IMR-90 (cell line): ENCODE results near the gene SLC25A25. TPM values are rescaled to one million over a fixed set of nuclear protein-coding genes. Genes with fewer than 3 reads are reported as not detected.

Experiments
- ATAC-seq: fragments of 200-7000 bp; cut with Tn5 transposase; 2 replicates; pipeline ENCODE4 v1.9.1; 2020; ENCODE audit warnings: low read depth, mild to moderate bottlenecking, moderate library complexity
- BruUV-seq: library from RNA; stranded (reverse); fragments of 400-500 nt; replicated peaks from 2 replicates; lab custom pipeline; 2021; lab: Mats Ljungman, UMichigan
- CTCF ChIA-PET: fragments of 300-600 bp; formaldehyde crosslinking; extraction: SDS; loops from one replicate; lab custom pipeline; 2021; ENCODE audit warnings: antibody characterized with exemption; lab: Yijun Ruan, JAX
- POLR2A ChIA-PET: fragments of 300-600 bp; sonication (Branson Sonifier 250); formaldehyde crosslinking; loops from one replicate; lab custom pipeline; 2022; ENCODE audit warnings: antibody characterized with exemption; ENCODE audit not compliant: unreplicated experiment; lab: Charles Lee
- DNase-seq: peaks from one replicate; pipeline ENCODE4 v3.0.0; 2013
- H2AFZ ChIP-seq: replicated peaks from 2 replicates; pipeline ENCODE3; 2013; ENCODE audit warnings: low read length, mild to moderate bottlenecking; ENCODE audit not compliant: poor library complexity
- H2AK5ac ChIP-seq: 2 replicates; pipeline ENCODE4 v1.6.1; 2013; ENCODE audit warnings: low read depth, low read length, inconsistent platforms
- H2AK9ac ChIP-seq: replicated peaks from 2 replicates; pipeline ENCODE3; 2013; ENCODE audit warnings: mild to moderate bottlenecking, low read depth, low read length, moderate library complexity; ENCODE audit not compliant: poor library complexity
- H2BK120ac ChIP-seq: 2 replicates; pipeline ENCODE4 v1.6.1; 2013; ENCODE audit warnings: low read depth, low read length, inconsistent platforms
- H2BK15ac ChIP-seq: 3 replicates; pipeline ENCODE4 v1.6.1; 2013; ENCODE audit warnings: low read depth, low read length, inconsistent platforms
- H2BK20ac ChIP-seq: 2 replicates; pipeline ENCODE4 v1.6.1; 2013; ENCODE audit warnings: low read depth, mild to moderate bottlenecking, inconsistent platforms, low read length, moderate library complexity
- H2BK5ac ChIP-seq: 2 replicates; pipeline ENCODE4 v1.6.1; 2013; ENCODE audit warnings: mild to moderate bottlenecking, low read depth, low read length, inconsistent platforms; ENCODE audit not compliant: poor library complexity, severe bottlenecking
- H3K14ac ChIP-seq: replicated peaks from 2 replicates; pipeline ENCODE4 v1.6.1; 2013; ENCODE audit warnings: low read depth, low read length, inconsistent platforms
- H3K18ac ChIP-seq: 2 replicates; pipeline ENCODE4 v1.6.1; 2013; ENCODE audit warnings: low read depth, low read length, control low read depth
- H3K23ac ChIP-seq: 2 replicates; pipeline ENCODE4 v1.6.1; 2013; ENCODE audit warnings: low read depth, low read length, inconsistent platforms
- H3K27ac ChIP-seq: 2 replicates; pipeline ENCODE4 v1.5.1; 2013; ENCODE audit warnings: mild to moderate bottlenecking, control low read depth, low read length; ENCODE audit not compliant: insufficient read depth
- H3K27me3 ChIP-seq: 2 replicates; pipeline ENCODE4 v1.6.1; 2013; ENCODE audit warnings: low read length; ENCODE audit not compliant: control insufficient read depth, insufficient read depth
- H3K36me3 ChIP-seq: 2 replicates; pipeline ENCODE4 v1.6.1; 2013; ENCODE audit warnings: low read length, mixed read lengths; ENCODE audit not compliant: control insufficient read depth, insufficient read depth
- H3K4ac ChIP-seq: 2 replicates; pipeline ENCODE4 v1.6.1; 2013; ENCODE audit warnings: low read depth, low read length, inconsistent platforms
- H3K4me1 ChIP-seq: 2 replicates; pipeline ENCODE4 v1.6.1; 2013; ENCODE audit warnings: low read length, mixed read lengths; ENCODE audit not compliant: control insufficient read depth, insufficient read depth
- H3K4me2 ChIP-seq: 2 replicates; pipeline ENCODE4 v1.6.1; 2013; ENCODE audit warnings: low read depth, mild to moderate bottlenecking, control low read depth, low read length, moderate library complexity
- H3K4me3 ChIP-seq: 2 replicates; pipeline ENCODE4 v1.5.1; 2013; ENCODE audit warnings: low read depth, mild to moderate bottlenecking, control low read depth, low read length, moderate library complexity; ENCODE audit not compliant: insufficient read depth
- H3K56ac ChIP-seq: 2 replicates; pipeline ENCODE4 v1.6.1; 2013; ENCODE audit warnings: low read length, inconsistent platforms; ENCODE audit not compliant: insufficient read depth; ENCODE audit errors: extremely low read depth
- H3K79me1 ChIP-seq, 2 experiments: 2 replicates each; pipeline ENCODE4 v1.6.1; 2013; ENCODE audit warnings: low read length in 2 of 2, inconsistent platforms in 1 of 2, low read depth in 1 of 2
- H3K9ac ChIP-seq: 2 replicates; pipeline ENCODE4 v1.6.1; 2013; ENCODE audit warnings: low read depth, low read length, control low read depth
- H3K9me1 ChIP-seq: 2 replicates; pipeline ENCODE4 v1.6.1; 2013; ENCODE audit warnings: low read length, inconsistent platforms; ENCODE audit not compliant: insufficient read depth
- H3K9me3 ChIP-seq: 2 replicates; pipeline ENCODE4 v1.6.1; 2013; ENCODE audit warnings: low read length; ENCODE audit not compliant: control insufficient read depth, insufficient read depth
- H4K20me1 ChIP-seq: 2 replicates; pipeline ENCODE4 v1.6.1; 2013; ENCODE audit warnings: low read length, inconsistent platforms; ENCODE audit not compliant: insufficient read depth
- H4K5ac ChIP-seq: 2 replicates; pipeline ENCODE4 v1.6.1; 2013; ENCODE audit warnings: mild to moderate bottlenecking, low read depth, low read length, control low read depth
- H4K8ac ChIP-seq, 2 experiments: 2 replicates each; pipeline ENCODE4 v1.6.1; 2013; ENCODE audit warnings: low read depth in 2 of 2, low read length in 2 of 2, control low read depth in 1 of 2, inconsistent platforms in 1 of 2
- H4K91ac ChIP-seq: 2 replicates; pipeline ENCODE4 v1.6.1; 2013; ENCODE audit warnings: low read depth, low read length, inconsistent platforms; ENCODE audit not compliant: insufficient read depth
- BHLHE40 ChIP-seq: fragments of 150-350 bp; IDR thresholded peaks from 2 replicates; pipeline ENCODE4 v1.6.1; 2016; ENCODE audit warnings: mild to moderate bottlenecking, low read depth, low read length
- CHD1 ChIP-seq: IDR thresholded peaks from 2 replicates; pipeline ENCODE4 v1.6.1; 2012; ENCODE audit warnings: low read depth, low read length, improper control_type of control experiment
- FOS ChIP-seq: fragments of 150-350 bp; IDR thresholded peaks from 2 replicates; pipeline ENCODE4 v1.6.1; 2016; ENCODE audit warnings: low read depth, low read length
- MAFK ChIP-seq: IDR thresholded peaks from 2 replicates; pipeline ENCODE4 v1.6.1; 2012; ENCODE audit warnings: low read depth, low read length, improper control_type of control experiment
- MAZ ChIP-seq: IDR thresholded peaks from 2 replicates; pipeline ENCODE4 v1.6.1; 2012; ENCODE audit warnings: low read depth, mild to moderate bottlenecking, low read length, improper control_type of control experiment, moderate library complexity, borderline replicate concordance
- NFE2L2 ChIP-seq: fragments of 150-350 bp; IDR thresholded peaks from 2 replicates; pipeline ENCODE4 v1.6.1; 2016; ENCODE audit warnings: low read depth, mild to moderate bottlenecking, low read length
- POLR2A ChIP-seq: IDR thresholded peaks from 2 replicates; pipeline ENCODE4 v1.6.1; 2012; ENCODE audit warnings: mild to moderate bottlenecking, low read depth, low read length
- RAD21 ChIP-seq: IDR thresholded peaks from 2 replicates; pipeline ENCODE4 v1.6.1; 2012; ENCODE audit warnings: low read length, improper control_type of control experiment
- RFX5 ChIP-seq: IDR thresholded peaks from 2 replicates; pipeline ENCODE4 v1.8.0; 2012; ENCODE audit warnings: low read depth, mild to moderate bottlenecking, low read length, moderate library complexity
- SMC3 ChIP-seq: fragments of 150-350 bp; IDR thresholded peaks from 2 replicates; pipeline ENCODE4 v1.6.1; 2016; ENCODE audit warnings: low read depth, mild to moderate bottlenecking, antibody characterized with exemption, low read length, moderate library complexity
- WGBS, 2 experiments: methylation state at CpG; one replicate each; pipeline versions ENCODE4 v1.1.5 to v1.1.7; 2013; ENCODE audit warnings: missing lambda C conversion rate in 2 of 2; ENCODE audit not compliant: insufficient read length in 1 of 2; ENCODE audit errors: extremely low coverage in 2 of 2; 5-methylcytosine and 5-hydroxymethylcytosine counted together
- dilution Hi-C: fragments of 300-500 bp; cut with HindIII; formaldehyde crosslinking; loops from one replicate; pipeline ENCODE4 v1.14.3; 2018; ENCODE audit warnings: low sequenced_read_pairs; ENCODE audit not compliant: unreplicated experiment
- in situ Hi-C: fragments of 300-500 bp; cut with MboI; formaldehyde crosslinking; loops from 3 replicates; pipeline ENCODE4 v1.14.3; 2019; ENCODE audit warnings: low sequenced_read_pairs, inconsistent platforms, mixed read lengths
- intact Hi-C: fragments of 100-400 bp; cut with micrococcal nuclease; formaldehyde crosslinking; loops from 2 replicates; pipeline ENCODE4 v1.10.0; 2022
- polyA plus RNA-seq, 3 experiments: library from polyadenylated mRNA; depleted of rRNA; stranded (reverse); fragments of >200 nt; gene quantifications; 2 replicates each; pipeline ENCODE4 v1.2.3, GENCODE V29; 2012; ENCODE audit warnings: low replicate concordance in 1 of 3
- total RNA-seq: library from RNA; depleted of rRNA; stranded (reverse); fragments of >200 nt; gene quantifications from 2 replicates; pipeline ENCODE4 v1.2.3, GENCODE V29; 2012
- TF ChIP-seq, protein P1 (sequence below): fragments of 150-350 bp; IDR thresholded peaks from 2 replicates; pipeline ENCODE4 v1.6.1; 2017; ENCODE audit warnings: mild to moderate bottlenecking, antibody characterized with exemption, low read length, low read depth
- TF ChIP-seq, protein P2 (sequence below): fragments of 150-350 bp; IDR thresholded peaks from 2 replicates; pipeline ENCODE4 v1.6.1; 2016; ENCODE audit warnings: low read depth, mild to moderate bottlenecking, low read length, moderate library complexity, borderline replicate concordance
- TF ChIP-seq, protein P3 (sequence below): conservative IDR thresholded peaks from 2 replicates; pipeline ENCODE4 v1.5.1; 2012; ENCODE audit warnings: mild to moderate bottlenecking, low read depth, low read length, improper control_type of control experiment

Gene SLC25A25
- total and polyA plus RNA-seq, 2 of the 4 experiments (the other 2 are of a cell fraction), result 14.0 to 17.9 TPM

DNA sequence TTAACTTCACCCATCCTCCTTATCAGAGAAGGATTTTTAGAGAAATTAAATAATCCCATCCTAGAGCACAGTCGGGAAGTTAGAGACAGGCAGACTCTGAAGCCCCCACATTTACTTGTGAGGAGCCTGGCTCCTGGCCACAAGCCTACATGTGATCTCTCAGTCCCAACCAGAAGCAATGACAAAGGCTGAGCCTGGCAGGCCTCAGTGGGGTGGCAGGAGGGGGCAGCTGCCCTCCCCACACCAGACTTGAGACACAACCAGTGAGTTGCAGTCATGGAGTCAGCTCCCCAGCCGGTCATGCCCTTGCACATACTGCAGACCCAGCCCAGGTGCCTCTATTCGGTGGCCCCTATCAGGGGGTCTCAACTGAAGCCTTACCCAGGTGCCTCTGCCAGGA is 11.9 kb upstream of the SLC25A25 start:
- Histone ChIP-seq H2AK9ac (no peak overlapping the region), H3K18ac (peak overlapping the region; percentile 39; the same call in 1 of the 2 replicates), H3K9me1 (peaks cover 7% of the 10 kb centered on the region), H3K23ac (no peak overlapping the region), H3K9me3 (no peaks in the 10 kb centered on the region), H3K27me3 (no peaks in the 10 kb centered on the region), H3K4me2 (no peak overlapping the region), H3K9ac (no peak overlapping the region), H2BK5ac (no peak overlapping the region), H3K4ac (no peak overlapping the region), H2AK5ac (0 out of 2 replicates have a peak overlapping the region, but pooled peaks have one; percentile 27), H2BK120ac (no peak overlapping the region), H3K79me1 (no peaks in the 10 kb centered on the region), H2BK20ac (no peak overlapping the region; the same call in 1 of the 2 replicates), H2BK15ac (no peak overlapping the region), H4K20me1 (no peaks in the 10 kb centered on the region), H4K91ac (no peak overlapping the region), H3K14ac (no peak overlapping the region; the same call in 1 of the 2 replicates), H3K27ac (no peak overlapping the region), H3K56ac (no peak overlapping the region), H3K4me3 (no peak overlapping the region), H3K4me1 (peaks cover 7% of the 10 kb centered on the region; the same call in 1 of the 2 replicates), H2AFZ (no peak overlapping the region), H4K8ac (no peak overlapping the region), H4K5ac (peak overlapping the region; percentile 61; the same call in 1 of the 2 replicates), H3K36me3 (no peaks in the 10 kb centered on the region; the same call in 1 of the 2 replicates)
- no CpG with 5 or more reads among the region's 3 CpGs for WGBS, 2 experiments
- no peak for ATAC-seq
- BruUV-seq, result no TSS peak
- in situ Hi-C loops, result no loop called here
- TF ChIP-seq NFE2L2 (no peak), RAD21 (no peak), POLR2A (no peak), RFX5 (no peak), MAFK (no peak), FOS (no peak), BHLHE40 (no peak), SMC3 (no peak), MAZ (no peak), CHD1 (no peak)
- TF ChIP-seq, protein P1, sequence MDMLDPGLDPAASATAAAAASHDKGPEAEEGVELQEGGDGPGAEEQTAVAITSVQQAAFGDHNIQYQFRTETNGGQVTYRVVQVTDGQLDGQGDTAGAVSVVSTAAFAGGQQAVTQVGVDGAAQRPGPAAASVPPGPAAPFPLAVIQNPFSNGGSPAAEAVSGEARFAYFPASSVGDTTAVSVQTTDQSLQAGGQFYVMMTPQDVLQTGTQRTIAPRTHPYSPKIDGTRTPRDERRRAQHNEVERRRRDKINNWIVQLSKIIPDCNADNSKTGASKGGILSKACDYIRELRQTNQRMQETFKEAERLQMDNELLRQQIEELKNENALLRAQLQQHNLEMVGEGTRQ, result no peak
- TF ChIP-seq, protein P2, sequence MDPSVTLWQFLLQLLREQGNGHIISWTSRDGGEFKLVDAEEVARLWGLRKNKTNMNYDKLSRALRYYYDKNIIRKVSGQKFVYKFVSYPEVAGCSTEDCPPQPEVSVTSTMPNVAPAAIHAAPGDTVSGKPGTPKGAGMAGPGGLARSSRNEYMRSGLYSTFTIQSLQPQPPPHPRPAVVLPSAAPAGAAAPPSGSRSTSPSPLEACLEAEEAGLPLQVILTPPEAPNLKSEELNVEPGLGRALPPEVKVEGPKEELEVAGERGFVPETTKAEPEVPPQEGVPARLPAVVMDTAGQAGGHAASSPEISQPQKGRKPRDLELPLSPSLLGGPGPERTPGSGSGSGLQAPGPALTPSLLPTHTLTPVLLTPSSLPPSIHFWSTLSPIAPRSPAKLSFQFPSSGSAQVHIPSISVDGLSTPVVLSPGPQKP, result no peak
- TF ChIP-seq, protein P3, sequence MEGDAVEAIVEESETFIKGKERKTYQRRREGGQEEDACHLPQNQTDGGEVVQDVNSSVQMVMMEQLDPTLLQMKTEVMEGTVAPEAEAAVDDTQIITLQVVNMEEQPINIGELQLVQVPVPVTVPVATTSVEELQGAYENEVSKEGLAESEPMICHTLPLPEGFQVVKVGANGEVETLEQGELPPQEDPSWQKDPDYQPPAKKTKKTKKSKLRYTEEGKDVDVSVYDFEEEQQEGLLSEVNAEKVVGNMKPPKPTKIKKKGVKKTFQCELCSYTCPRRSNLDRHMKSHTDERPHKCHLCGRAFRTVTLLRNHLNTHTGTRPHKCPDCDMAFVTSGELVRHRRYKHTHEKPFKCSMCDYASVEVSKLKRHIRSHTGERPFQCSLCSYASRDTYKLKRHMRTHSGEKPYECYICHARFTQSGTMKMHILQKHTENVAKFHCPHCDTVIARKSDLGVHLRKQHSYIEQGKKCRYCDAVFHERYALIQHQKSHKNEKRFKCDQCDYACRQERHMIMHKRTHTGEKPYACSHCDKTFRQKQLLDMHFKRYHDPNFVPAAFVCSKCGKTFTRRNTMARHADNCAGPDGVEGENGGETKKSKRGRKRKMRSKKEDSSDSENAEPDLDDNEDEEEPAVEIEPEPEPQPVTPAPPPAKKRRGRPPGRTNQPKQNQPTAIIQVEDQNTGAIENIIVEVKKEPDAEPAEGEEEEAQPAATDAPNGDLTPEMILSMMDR, result no peak
- intact Hi-C loops, result no loop called here
- dilution Hi-C loops, result no loop called here
- ChIA-PET CTCF (no interaction called here), POLR2A (no interaction called here)
- DNase-seq, result no peak
